Right kidney (tissue), 1 donor: Measurements from ENCODE around the gene KCND3.

ENCODE experiments used
- DNase-seq: peaks from one replicate; pipeline ENCODE4 v3.0.0-alpha.2; 2016

The KCND3 gene

DNA sequence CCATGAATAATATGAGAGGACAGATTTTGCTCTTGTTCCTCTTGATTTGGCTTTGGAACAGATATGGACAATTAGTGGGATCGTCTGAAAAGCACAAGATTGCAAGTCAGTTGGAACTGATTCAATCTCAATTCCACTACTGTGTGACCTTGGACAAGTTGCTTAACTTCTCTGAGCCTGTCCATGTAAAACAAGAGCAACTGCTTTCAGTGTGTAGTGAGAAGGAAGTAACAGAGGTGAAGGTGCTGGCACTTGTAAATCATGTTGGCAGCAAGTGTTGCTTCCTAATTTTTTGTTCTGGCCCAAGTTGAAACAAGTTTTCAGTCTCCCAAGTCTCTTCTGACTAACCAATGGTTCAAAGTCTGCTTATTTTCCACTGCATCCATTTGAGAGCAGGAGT lies 265.6 kb downstream of the KCND3 start:
- DNase-seq: no peak

DNA sequence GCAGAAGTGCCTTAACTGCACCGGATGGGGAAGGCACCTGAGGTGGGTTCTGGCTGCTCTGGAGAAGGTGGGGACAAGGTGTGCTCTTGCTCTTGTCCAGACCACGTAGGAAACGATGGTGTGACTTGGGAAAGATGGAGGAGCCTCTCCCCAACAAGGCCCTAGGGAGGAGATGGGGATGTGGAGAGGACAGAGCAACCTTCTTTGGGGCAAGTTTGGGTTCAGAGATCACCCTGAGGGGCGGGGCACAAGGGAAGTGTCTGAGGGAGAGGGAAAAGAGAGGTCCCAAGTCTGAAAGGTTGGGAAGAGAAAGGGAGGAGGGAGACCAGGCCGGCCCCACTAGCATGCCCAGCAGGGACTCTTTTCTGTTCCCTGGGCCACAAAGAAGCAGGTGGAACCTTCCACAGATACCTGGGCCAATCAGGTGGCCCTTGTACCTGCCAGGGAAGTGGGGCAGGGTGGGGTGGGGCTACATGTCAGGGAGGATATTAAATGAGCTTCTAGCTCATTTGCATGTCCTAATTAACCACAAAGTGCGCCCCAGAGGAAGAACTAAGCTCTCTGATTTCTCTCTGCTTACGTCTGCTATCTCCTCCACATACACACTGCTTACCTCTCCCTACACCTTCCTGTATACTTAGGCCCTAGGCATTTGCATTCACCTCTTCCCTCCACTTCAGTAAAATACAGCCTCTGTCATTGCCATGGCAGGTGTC lies 266.2 kb downstream of the KCND3 start:
- no peak for DNase-seq

DNA sequence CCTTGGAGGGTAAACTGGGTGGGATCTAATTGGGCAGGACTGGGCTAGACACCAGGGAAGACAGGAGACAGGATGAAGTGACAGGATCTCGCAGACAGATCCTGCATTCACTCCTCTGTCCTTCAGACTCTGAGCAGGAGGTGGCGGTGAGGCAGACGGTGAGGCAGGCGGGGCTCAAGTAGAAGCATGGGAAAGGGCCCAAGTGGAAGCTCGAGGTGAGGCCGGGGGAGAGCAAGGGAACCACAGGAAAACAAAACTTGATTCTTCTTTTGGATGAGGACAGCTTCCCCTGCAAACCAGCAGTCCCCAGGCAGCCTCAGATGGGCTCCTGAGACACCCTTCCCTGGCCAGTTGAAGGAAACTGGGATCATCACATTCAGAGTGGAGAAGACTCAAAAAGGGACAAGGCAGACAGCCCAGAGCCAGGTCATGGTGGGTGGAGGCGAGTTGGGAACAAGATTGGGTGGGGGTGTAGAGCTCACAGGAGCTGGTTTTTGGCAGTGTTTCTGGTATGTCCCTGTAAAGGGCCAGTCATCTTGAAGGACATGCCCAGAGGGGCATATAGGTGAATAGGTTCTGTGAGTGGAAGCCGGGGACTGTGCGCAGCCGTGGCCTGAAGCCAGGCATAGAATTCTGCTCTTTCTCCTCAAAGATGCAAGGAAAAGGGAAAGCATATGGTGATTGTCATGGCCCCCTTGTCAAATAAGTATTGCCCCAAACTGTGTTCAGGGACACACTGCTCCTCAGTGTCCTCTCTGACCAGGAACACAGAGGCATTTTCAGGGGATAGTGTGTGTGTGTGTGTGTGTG lies 268.3 kb downstream of the KCND3 start:
- DNase-seq: no peak
